ENCODE data around the gene POU2F2.
"Not testable (repeated sequence)": the region's sequence is repeated elsewhere in the genome, so short reads cannot be mapped to it uniquely, and the experiment has no call there.

Gene POU2F2

GRCh38 chr19:42053037-42053935, 79.0 kb downstream of the POU2F2 start:
- no peak for DNase-seq

- DNase-seq = no peak
These were observed 79.9 kb downstream of the POU2F2 start for GRCh38 chr19:42052241-42052863.

GRCh38 chr19:42051166-42052115, 80.8 kb downstream of the POU2F2 start:
- peak in 1 of 5 donors; percentile 45 for DNase-seq

DNA sequence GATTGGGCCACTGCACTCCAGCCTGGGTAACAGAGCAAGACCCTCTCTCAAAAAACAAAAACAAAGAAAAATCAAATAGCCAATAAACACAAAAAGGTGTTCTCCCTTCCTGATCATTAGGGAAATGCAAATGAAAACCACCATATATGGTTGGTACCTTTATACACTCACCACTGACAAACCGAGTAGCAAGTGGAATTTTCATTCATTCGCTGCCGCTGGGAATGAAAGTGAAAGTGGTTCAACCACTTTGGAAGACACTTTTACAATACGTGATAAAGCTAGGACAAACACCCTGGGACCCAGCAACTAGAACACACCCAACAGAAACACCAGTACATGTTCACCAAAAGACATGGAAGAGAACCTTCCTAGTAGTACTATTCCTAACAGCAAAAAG, 83.3 kb downstream of the POU2F2 start:
- no peak for DNase-seq

DNA sequence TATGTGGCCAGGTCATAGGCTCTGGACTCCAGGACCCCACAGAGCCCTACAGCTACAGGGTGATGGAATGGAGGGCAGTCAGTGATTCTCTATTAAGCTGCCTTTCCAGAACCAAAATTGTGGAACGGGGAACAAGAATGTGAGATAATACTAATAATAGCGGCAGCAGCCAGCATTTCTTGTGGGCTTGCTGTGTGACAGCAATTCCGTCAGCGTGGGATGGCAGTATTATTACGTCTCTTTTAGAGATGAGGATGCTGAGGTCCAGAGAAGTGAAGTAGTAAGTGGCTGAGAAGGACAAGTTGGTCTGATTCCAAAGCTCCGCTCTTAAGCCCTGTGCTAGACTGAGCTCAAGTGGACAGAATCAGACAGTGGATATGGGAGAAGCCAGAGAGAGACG, 86.7 kb downstream of the POU2F2 start:
- no peak for DNase-seq

GRCh38 chr19:42042455-42043170, 89.6 kb downstream of the POU2F2 start:
- no peak for DNase-seq

DNA sequence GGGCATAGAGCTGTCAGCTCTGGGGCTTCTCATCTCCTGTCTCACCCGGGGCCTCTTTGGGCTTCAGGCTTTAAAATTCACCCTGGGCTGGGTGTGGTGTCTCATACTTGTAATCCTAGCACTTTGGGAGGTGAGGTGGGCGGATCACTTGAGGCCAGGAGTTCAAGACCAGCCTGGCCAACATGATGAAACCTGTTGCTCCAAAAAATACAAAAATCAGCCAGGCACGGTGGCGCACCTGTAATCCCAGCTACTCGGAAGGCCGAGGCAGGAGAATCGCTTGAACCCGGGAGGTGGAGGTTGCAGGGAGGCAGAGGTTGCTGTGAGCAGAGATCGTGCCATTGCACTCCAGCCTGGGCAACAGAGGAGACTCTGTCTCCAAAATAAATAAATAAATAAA, 91.8 kb downstream of the POU2F2 start:
- not testable (repeated sequence) for DNase-seq

DNA sequence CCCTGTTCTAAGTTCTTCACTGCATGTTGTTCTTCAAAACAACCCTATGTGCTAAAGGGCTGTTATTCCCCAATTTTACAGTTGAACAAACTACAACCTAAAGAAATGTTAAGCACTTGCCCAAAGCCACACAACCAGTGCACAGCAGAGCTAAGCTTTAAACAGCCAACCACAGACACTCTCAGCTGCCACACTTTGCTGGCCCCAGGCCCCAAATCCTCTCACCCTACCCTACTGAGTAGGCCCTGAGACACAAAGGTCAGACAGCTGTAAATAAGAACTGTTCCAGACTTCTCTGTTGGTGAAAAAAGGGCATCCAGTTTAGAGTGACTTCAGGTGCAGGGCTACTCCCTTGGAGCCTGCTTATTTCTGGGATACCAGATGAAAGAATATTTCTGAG, 92.2 kb downstream of the POU2F2 start:
- no peak for DNase-seq

DNA sequence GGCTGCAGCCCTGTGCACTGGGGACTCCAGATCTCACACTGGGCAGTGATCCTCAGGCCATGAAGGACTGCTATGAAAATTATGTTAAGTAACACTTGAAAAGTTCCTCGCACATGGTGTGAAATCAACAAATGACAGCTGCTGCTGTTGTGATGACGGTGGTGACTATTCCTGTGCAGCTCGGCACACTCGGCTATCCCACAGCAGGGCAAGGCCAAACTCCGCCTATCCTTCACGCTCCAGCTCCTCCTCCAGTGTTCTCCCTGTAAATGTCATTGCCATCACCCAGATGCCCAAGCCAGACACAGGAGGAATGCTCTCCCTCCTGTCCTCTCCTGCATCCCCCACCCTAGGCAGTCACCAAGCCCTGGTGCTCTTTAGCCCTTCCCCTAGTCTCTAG, 93.6 kb downstream of the POU2F2 start:
- DNase-seq = no peak

GRCh38 chr19:42037649-42038048, 94.6 kb downstream of the POU2F2 start:
- no peak for DNase-seq

Data from T-helper 1 cell (primary cell).